Smooth muscle cell (in vitro differentiated cells): ENCODE measurements around the gene LARP4B. TPM values are rescaled to one million over a fixed set of nuclear protein-coding genes. Genes with fewer than 3 reads are reported as not detected.

Experiments used
- DNase-seq: peaks from one replicate; lab custom pipeline; 2025; ENCODE audit not compliant: unreplicated experiment; lab: John Stamatoyannopoulos, UW
- H2AFZ ChIP-seq: fragments of 200-600 bp; sonication (generic); 2 replicates; pipeline ENCODE4 v1.6.0; 2016; ENCODE audit warnings: antibody characterized with exemption, low read depth, mild to moderate bottlenecking
- H3F3A ChIP-seq: fragments of 200-600 bp; sonication (generic); 2 replicates; pipeline ENCODE4 v1.6.0; 2017; ENCODE audit warnings: antibody characterized with exemption, low read depth
- H3K27ac ChIP-seq: fragments of 200-600 bp; sonication (generic); 2 replicates; pipeline ENCODE4 v1.5.1; 2016; ENCODE audit warnings: low read depth, mild to moderate bottlenecking
- H3K27me3 ChIP-seq: fragments of 200-600 bp; sonication (generic); 2 replicates; pipeline ENCODE4 v1.6.1; 2016; ENCODE audit warnings: low read depth, mild to moderate bottlenecking
- H3K36me3 ChIP-seq: fragments of 200-600 bp; sonication (generic); 2 replicates; pipeline ENCODE4 v1.5.1; 2016; ENCODE audit warnings: low read depth
- H3K4me1 ChIP-seq: fragments of 200-600 bp; sonication (generic); 2 replicates; pipeline ENCODE4 v1.5.1; 2016; ENCODE audit warnings: low read depth
- H3K4me2 ChIP-seq: fragments of 200-600 bp; sonication (generic); 2 replicates; pipeline ENCODE4 v1.6.0; 2016; ENCODE audit warnings: mild to moderate bottlenecking
- H3K4me3 ChIP-seq: fragments of 200-600 bp; sonication (generic); 2 replicates; pipeline ENCODE4 v1.5.1; 2016; ENCODE audit warnings: mild to moderate bottlenecking
- H3K79me2 ChIP-seq: fragments of 200-600 bp; sonication (generic); 2 replicates; pipeline ENCODE4 v1.6.0; 2016; ENCODE audit warnings: low read depth, mild to moderate bottlenecking
- H3K9ac ChIP-seq: fragments of 200-600 bp; sonication (generic); 2 replicates; pipeline ENCODE4 v1.6.0; 2016; ENCODE audit warnings: low read depth
- H3K9me3 ChIP-seq: fragments of 200-600 bp; sonication (generic); replicated peaks from 2 replicates; pipeline ENCODE4 v1.5.1; 2016; ENCODE audit warnings: low read depth
- H4K20me1 ChIP-seq: fragments of 200-600 bp; sonication (generic); 2 replicates; pipeline ENCODE4 v1.6.0; 2016; ENCODE audit warnings: low read depth
- WGBS: methylation state at CpG from one replicate; pipeline ENCODE4 v1.1.7; 2016; ENCODE audit warnings: low lambda C conversion rate; 5-methylcytosine and 5-hydroxymethylcytosine counted together
- polyA plus RNA-seq: library from polyadenylated mRNA; unstranded; fragments of >200 nt; fragmentation: Nextera tagmentation; extraction: Ambion mirVana; gene quantifications from 2 replicates; pipeline ENCODE4 v1.2.1, GENCODE V29; 2016
- total RNA-seq: library from RNA; depleted of rRNA; stranded (reverse); fragments of >200 nt; gene quantifications from 2 replicates; pipeline ENCODE4 v1.2.3, GENCODE V29; 2014
- TF ChIP-seq, protein P1 (sequence below): fragments of 200-600 bp; sonication (generic); IDR thresholded peaks from 2 replicates; pipeline ENCODE4 v1.5.1; 2017; ENCODE audit warnings: borderline replicate concordance, mild to moderate bottlenecking, antibody characterized with exemption; ENCODE audit not compliant: insufficient read depth, poor library complexity, severe bottlenecking

The LARP4B gene
- total and polyA plus RNA-seq, 2 experiments from 2014 or later, result 16.7 to 24.9 TPM

DNA sequence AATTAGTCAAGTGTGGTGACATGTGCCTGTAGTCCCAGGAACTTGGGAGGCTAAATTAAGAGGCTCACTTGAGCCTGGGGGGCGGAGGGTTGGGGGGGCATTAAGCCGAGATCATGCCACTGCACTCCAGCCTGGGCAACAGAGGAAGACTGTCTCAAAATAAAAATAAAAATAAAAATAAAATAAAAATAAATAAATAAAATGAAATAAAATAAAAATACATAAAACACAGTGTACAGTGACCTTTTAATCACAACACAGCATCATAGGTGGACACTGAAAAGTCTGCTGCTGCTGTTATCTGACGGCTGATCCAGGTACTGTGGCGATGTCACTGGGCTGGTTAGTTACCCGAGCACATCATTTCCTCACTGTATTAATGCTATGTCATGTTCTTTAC, 27.1 kb downstream of the LARP4B start:
- Histone ChIP-seq H3K79me2 (peaks cover 90% of the 10 kb centered on the region), H3K9me3 (no peaks in the 10 kb centered on the region), H3F3A (no peaks in the 10 kb centered on the region), H3K27ac (no peak overlapping the region), H3K9ac (no peak overlapping the region), H3K4me2 (no peak overlapping the region), H3K4me1 (no peaks in the 10 kb centered on the region), H3K27me3 (no peaks in the 10 kb centered on the region), H3K36me3 (no peaks in the 10 kb centered on the region), H2AFZ (no peak overlapping the region), H3K4me3 (no peak overlapping the region), H4K20me1 (peaks cover 87% of the 10 kb centered on the region)
- no peak for DNase-seq
- WGBS, result 98% methylated on average over 5 of the region's 5 CpGs
- TF ChIP-seq, protein P1, sequence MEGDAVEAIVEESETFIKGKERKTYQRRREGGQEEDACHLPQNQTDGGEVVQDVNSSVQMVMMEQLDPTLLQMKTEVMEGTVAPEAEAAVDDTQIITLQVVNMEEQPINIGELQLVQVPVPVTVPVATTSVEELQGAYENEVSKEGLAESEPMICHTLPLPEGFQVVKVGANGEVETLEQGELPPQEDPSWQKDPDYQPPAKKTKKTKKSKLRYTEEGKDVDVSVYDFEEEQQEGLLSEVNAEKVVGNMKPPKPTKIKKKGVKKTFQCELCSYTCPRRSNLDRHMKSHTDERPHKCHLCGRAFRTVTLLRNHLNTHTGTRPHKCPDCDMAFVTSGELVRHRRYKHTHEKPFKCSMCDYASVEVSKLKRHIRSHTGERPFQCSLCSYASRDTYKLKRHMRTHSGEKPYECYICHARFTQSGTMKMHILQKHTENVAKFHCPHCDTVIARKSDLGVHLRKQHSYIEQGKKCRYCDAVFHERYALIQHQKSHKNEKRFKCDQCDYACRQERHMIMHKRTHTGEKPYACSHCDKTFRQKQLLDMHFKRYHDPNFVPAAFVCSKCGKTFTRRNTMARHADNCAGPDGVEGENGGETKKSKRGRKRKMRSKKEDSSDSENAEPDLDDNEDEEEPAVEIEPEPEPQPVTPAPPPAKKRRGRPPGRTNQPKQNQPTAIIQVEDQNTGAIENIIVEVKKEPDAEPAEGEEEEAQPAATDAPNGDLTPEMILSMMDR, result no peak

DNA sequence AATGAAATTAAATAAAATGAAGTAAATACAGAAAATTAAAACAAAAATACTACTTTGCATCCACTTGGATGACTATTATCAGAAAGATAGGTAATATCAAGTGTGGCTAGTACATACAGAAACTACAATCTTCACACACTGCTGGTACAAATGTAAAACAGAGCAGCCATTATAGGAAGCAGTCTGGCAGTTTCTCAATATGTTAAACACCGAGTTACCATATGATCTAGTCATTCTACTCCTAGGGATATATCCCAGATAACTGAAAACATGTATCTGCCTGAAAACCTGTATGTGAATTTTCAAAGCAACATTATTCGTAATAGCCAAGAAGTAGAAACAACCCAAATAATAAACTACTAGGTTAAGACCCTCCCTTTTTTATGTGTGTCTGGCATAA, 33.4 kb downstream of the LARP4B start:
- no peak overlapping the region for H3K27ac ChIP-seq
- H4K20me1 ChIP-seq, result peaks cover 94% of the 10 kb centered on the region
- DNase-seq, result no peak
- 91% methylated on average over 2 of the region's 2 CpGs for WGBS
- peaks cover 95% of the 10 kb centered on the region for H3K79me2 ChIP-seq
- H3K36me3 ChIP-seq, result no peaks in the 10 kb centered on the region
- no peak overlapping the region for H3K4me2 ChIP-seq
- no peaks in the 10 kb centered on the region for H3K27me3 ChIP-seq
- H3K4me1 ChIP-seq, result peaks cover 4% of the 10 kb centered on the region
- no peak overlapping the region for H3K4me3 ChIP-seq
- H3K9me3 ChIP-seq, result no peaks in the 10 kb centered on the region
- H2AFZ ChIP-seq, result no peak overlapping the region
- H3K9ac ChIP-seq, result no peak overlapping the region
- no peaks in the 10 kb centered on the region for H3F3A ChIP-seq
- TF ChIP-seq, protein P1, result no peak

DNA sequence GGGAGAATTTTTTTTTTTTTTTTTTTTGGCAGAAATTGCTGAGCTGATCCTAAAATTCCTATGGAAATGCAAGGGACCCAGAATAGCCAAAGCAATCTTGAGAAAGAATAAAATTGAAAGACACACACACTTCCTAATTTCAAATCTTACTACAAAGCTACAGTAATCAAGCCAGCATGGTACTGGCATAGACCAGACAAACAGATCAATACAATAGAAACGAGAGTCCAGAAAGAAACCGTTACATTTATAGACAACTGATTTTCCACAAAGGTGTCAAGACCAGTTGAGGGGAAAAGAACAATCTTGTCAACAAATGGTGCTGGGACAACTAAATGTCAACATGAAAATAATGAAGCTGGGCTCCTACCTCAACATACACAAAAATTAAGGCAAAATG, 34.5 kb downstream of the LARP4B start:
- H3K4me1 ChIP-seq, result peaks cover 4% of the 10 kb centered on the region
- peaks cover 97% of the 10 kb centered on the region for H3K79me2 ChIP-seq
- H3K4me3 ChIP-seq, result no peak overlapping the region
- DNase-seq, result no peak
- no peaks in the 10 kb centered on the region for H3K36me3 ChIP-seq
- H2AFZ ChIP-seq, result no peak overlapping the region
- no peak overlapping the region for H3K9ac ChIP-seq
- TF ChIP-seq, protein P1, result no peak
- H3K27me3 ChIP-seq, result no peaks in the 10 kb centered on the region
- WGBS, result 96% methylated on average over 2 of the region's 2 CpGs
- no peaks in the 10 kb centered on the region for H3F3A ChIP-seq
- H3K4me2 ChIP-seq, result no peak overlapping the region
- H4K20me1 ChIP-seq, result peaks cover 93% of the 10 kb centered on the region
- H3K27ac ChIP-seq, result no peak overlapping the region
- H3K9me3 ChIP-seq, result no peaks in the 10 kb centered on the region

DNA sequence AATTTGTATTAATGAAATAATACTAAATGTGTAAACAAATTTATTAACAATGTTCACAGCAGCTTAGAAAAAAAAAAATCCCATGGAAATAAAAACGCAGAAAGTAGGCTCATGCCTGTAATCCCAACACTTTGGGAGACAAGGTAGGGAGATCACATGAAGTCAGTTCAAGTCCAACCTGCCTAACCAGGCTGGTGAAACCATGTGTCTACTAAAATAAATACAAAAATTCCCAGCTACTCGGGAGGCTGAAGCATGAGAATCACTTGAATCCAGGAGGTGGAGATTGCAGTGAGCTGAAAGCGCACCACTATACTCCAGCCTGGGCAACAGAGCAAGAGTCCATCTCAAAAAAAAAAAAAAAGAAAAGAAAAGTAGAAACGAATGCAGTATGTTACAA, 36.2 kb downstream of the LARP4B start:
- Histone ChIP-seq H2AFZ (no peak overlapping the region), H4K20me1 (peaks cover 98% of the 10 kb centered on the region)
- WGBS, result 82% methylated on average over 4 of the region's 4 CpGs

More for the DNA sequence above, 36.2 kb downstream of the LARP4B start:
- TF ChIP-seq, protein P1, result no peak
- no peak for DNase-seq
- Histone ChIP-seq H3K4me2 (no peak overlapping the region), H3F3A (no peaks in the 10 kb centered on the region), H3K79me2 (peaks cover 98% of the 10 kb centered on the region), H3K4me3 (no peak overlapping the region), H3K4me1 (peaks cover 8% of the 10 kb centered on the region), H3K27me3 (no peaks in the 10 kb centered on the region), H3K27ac (no peak overlapping the region), H3K9ac (no peak overlapping the region), H3K9me3 (no peaks in the 10 kb centered on the region), H3K36me3 (no peaks in the 10 kb centered on the region)
